AG09319 (cell line): ENCODE data around the gene CTNND2.

Experiments
- DNase-seq: peaks from one replicate; pipeline ENCODE4 v3.0.0-alpha.2; 2010; ENCODE audit warnings: low read depth; ENCODE audit errors: extremely low read depth
- CTCF ChIP-seq: IDR thresholded peaks from 2 replicates; pipeline ENCODE4 v1.5.1; 2011; ENCODE audit warnings: low read depth, mild to moderate bottlenecking, inconsistent platforms, low read length, moderate library complexity

CTNND2 gene

DNA sequence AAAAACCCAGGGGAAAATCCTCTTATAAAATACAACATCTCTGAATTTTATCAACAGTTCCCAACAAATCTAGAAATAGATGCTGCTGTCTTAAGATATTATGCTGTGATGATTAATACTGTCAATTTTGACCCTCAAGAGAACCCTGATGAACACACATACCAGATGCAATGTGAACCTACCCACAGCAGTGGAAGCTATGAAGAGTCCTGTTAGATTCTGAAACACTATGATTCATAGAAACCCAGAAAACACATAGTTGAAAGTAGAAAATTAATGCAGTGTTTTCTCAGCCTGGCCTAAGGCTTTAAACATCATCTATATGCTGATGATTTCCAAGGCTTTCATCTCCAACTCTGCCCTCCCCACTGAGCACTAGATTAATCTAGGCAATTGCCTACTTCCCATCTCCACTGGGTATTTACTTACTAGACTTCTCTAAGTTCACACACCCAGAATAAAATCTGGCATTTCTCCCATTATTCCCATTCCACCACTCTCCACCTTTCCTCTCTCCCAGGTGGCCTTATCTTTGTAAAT, 296.2 kb downstream of the CTNND2 start:
- DNase-seq, result no peak
- TF ChIP-seq CTCF, result no peak

DNA sequence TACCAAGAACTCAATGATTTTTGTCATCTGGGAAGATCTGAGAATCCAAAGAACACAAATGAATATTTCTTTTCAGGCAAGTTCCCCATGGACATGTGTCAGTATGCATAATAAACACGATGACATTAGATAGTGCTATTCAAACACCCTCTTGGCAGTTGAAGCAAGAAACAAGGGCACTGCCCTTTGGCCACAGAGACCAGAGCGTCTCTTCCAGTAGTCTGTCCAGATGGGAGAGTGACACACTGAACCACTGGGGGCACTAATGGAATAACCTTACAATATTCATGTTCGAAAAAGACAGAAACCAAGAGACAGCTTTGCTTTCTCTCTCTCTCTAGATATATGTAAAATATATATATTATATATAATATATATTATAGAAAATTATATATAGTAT, 301.9 kb downstream of the CTNND2 start:
- TF ChIP-seq CTCF, result no peak
- DNase-seq, result no peak

GRCh38 chr5:11599499-11599898, 304.7 kb downstream of the CTNND2 start:
- no peak for TF ChIP-seq CTCF
- DNase-seq, result no peak

DNA sequence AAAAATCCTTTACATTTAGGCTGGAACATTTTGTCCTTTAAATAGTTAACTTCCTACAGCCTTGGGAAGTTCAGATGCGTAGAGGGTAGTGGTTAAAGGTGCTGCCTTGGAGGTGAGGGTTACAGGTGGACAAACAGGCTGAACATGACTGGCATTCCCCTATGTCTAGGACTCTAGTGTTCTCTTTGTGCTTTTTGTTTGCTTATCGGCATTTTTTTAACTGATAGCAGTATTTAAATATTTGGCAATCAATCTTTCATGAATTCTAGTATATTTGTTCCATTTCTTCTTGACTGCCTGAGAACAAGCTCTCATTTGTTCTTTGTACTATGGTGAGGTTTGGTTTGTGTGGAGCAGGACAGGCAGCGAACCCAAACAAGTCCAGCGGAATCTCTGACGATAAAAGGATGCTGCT, 307.6 kb downstream of the CTNND2 start:
- DNase-seq, result no peak
- TF ChIP-seq CTCF, result no peak

DNA sequence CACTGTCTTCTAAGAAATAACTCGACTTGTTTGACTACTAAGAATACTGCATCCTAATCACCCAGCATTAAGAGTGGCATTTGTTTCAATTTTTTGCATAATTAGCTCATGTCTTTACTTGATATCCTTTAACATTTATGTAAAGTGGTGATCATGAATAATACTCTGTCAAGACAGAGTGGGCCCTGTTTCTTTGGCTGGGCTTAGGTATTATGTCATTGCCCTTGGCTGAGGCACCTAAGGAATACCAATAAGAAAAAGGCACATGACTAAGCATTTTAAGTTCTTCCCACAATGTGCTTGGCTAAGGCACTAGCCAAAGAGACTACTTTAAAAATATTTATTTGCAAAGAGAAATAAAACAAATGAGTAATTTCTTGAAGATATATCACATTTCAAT, 308.1 kb downstream of the CTNND2 start:
- no peak for DNase-seq
- TF ChIP-seq CTCF, result no peak

DNA sequence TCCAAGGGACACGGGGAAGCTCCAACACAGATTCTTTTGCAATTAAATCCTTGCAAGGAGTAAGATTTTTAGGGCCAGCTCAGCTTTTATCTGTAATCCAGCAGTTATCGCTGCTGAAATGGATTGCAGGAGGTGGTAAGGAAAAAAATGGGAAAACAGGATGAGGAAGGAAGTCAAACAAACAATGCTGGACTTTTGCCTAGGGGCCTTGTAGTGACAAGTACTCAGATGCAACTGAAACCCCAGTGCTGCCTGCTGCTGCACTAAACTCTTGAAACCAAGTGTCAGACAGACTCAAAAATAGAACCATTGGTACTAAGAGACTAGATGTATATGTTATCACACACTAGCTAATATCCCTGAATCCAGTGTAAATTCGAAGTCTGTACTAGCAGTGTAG, 309.2 kb downstream of the CTNND2 start:
- no peak for DNase-seq

DNA sequence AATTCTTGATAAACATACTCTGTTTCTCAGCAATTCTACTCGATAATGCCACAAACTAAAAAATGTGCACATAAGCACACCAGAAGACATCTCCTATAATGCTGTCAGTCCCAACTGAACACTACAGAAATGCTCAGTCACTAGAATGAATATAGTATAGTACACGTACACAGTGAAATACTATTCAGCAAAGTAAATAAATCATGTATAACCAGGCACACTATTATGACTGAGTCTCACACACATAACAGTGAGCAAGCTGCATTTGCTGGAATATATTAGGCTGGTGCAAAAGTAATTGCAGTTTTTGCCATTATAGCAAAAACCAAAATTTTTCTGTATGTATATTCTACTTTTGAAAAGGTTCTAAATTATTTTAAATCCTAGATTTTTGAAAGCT, 310.2 kb downstream of the CTNND2 start:
- TF ChIP-seq CTCF, result no peak
- no peak for DNase-seq

More for the DNA sequence above, 309.2 kb downstream of the CTNND2 start:
- TF ChIP-seq CTCF, result no peak
